IMR-90 (cell line): ENCODE measurements around the gene RTP5. TPM values are rescaled to one million over a fixed set of nuclear protein-coding genes. Genes with fewer than 3 reads are reported as not detected.

ENCODE experiments used
- ATAC-seq: fragments of 200-7000 bp; cut with Tn5 transposase; 2 replicates; pipeline ENCODE4 v1.9.1; 2020; ENCODE audit warnings: low read depth, mild to moderate bottlenecking, moderate library complexity
- BruUV-seq: library from RNA; stranded (reverse); fragments of 400-500 nt; replicated peaks from 2 replicates; lab custom pipeline; 2021; lab: Mats Ljungman, UMichigan
- CTCF ChIA-PET: fragments of 300-600 bp; formaldehyde crosslinking; extraction: SDS; loops from one replicate; lab custom pipeline; 2021; ENCODE audit warnings: antibody characterized with exemption; lab: Yijun Ruan, JAX
- POLR2A ChIA-PET: fragments of 300-600 bp; sonication (Branson Sonifier 250); formaldehyde crosslinking; loops from one replicate; lab custom pipeline; 2022; ENCODE audit warnings: antibody characterized with exemption; ENCODE audit not compliant: unreplicated experiment; lab: Charles Lee
- DNase-seq: peaks from one replicate; pipeline ENCODE4 v3.0.0; 2013
- H2AFZ ChIP-seq: replicated peaks from 2 replicates; pipeline ENCODE3; 2013; ENCODE audit warnings: low read length, mild to moderate bottlenecking; ENCODE audit not compliant: poor library complexity
- H2AK5ac ChIP-seq: 2 replicates; pipeline ENCODE4 v1.6.1; 2013; ENCODE audit warnings: low read depth, low read length, inconsistent platforms
- H2AK9ac ChIP-seq: replicated peaks from 2 replicates; pipeline ENCODE3; 2013; ENCODE audit warnings: mild to moderate bottlenecking, low read depth, low read length, moderate library complexity; ENCODE audit not compliant: poor library complexity
- H2BK120ac ChIP-seq: 2 replicates; pipeline ENCODE4 v1.6.1; 2013; ENCODE audit warnings: low read depth, low read length, inconsistent platforms
- H2BK15ac ChIP-seq: 3 replicates; pipeline ENCODE4 v1.6.1; 2013; ENCODE audit warnings: low read depth, low read length, inconsistent platforms
- H2BK20ac ChIP-seq: 2 replicates; pipeline ENCODE4 v1.6.1; 2013; ENCODE audit warnings: low read depth, mild to moderate bottlenecking, inconsistent platforms, low read length, moderate library complexity
- H2BK5ac ChIP-seq: 2 replicates; pipeline ENCODE4 v1.6.1; 2013; ENCODE audit warnings: mild to moderate bottlenecking, low read depth, low read length, inconsistent platforms; ENCODE audit not compliant: poor library complexity, severe bottlenecking
- H3K14ac ChIP-seq: replicated peaks from 2 replicates; pipeline ENCODE4 v1.6.1; 2013; ENCODE audit warnings: low read depth, low read length, inconsistent platforms
- H3K18ac ChIP-seq: 2 replicates; pipeline ENCODE4 v1.6.1; 2013; ENCODE audit warnings: low read depth, low read length, control low read depth
- H3K23ac ChIP-seq: 2 replicates; pipeline ENCODE4 v1.6.1; 2013; ENCODE audit warnings: low read depth, low read length, inconsistent platforms
- H3K27ac ChIP-seq: 2 replicates; pipeline ENCODE4 v1.5.1; 2013; ENCODE audit warnings: mild to moderate bottlenecking, control low read depth, low read length; ENCODE audit not compliant: insufficient read depth
- H3K27me3 ChIP-seq: 2 replicates; pipeline ENCODE4 v1.6.1; 2013; ENCODE audit warnings: low read length; ENCODE audit not compliant: control insufficient read depth, insufficient read depth
- H3K36me3 ChIP-seq: 2 replicates; pipeline ENCODE4 v1.6.1; 2013; ENCODE audit warnings: low read length, mixed read lengths; ENCODE audit not compliant: control insufficient read depth, insufficient read depth
- H3K4ac ChIP-seq: 2 replicates; pipeline ENCODE4 v1.6.1; 2013; ENCODE audit warnings: low read depth, low read length, inconsistent platforms
- H3K4me1 ChIP-seq: 2 replicates; pipeline ENCODE4 v1.6.1; 2013; ENCODE audit warnings: low read length, mixed read lengths; ENCODE audit not compliant: control insufficient read depth, insufficient read depth
- H3K4me2 ChIP-seq: 2 replicates; pipeline ENCODE4 v1.6.1; 2013; ENCODE audit warnings: low read depth, mild to moderate bottlenecking, control low read depth, low read length, moderate library complexity
- H3K4me3 ChIP-seq: 2 replicates; pipeline ENCODE4 v1.5.1; 2013; ENCODE audit warnings: low read depth, mild to moderate bottlenecking, control low read depth, low read length, moderate library complexity; ENCODE audit not compliant: insufficient read depth
- H3K56ac ChIP-seq: 2 replicates; pipeline ENCODE4 v1.6.1; 2013; ENCODE audit warnings: low read length, inconsistent platforms; ENCODE audit not compliant: insufficient read depth; ENCODE audit errors: extremely low read depth
- H3K79me1 ChIP-seq, 2 experiments: 2 replicates each; pipeline ENCODE4 v1.6.1; 2013; ENCODE audit warnings: low read length in 2 of 2, inconsistent platforms in 1 of 2, low read depth in 1 of 2
- H3K9ac ChIP-seq: 2 replicates; pipeline ENCODE4 v1.6.1; 2013; ENCODE audit warnings: low read depth, low read length, control low read depth
- H3K9me1 ChIP-seq: 2 replicates; pipeline ENCODE4 v1.6.1; 2013; ENCODE audit warnings: low read length, inconsistent platforms; ENCODE audit not compliant: insufficient read depth
- H3K9me3 ChIP-seq: 2 replicates; pipeline ENCODE4 v1.6.1; 2013; ENCODE audit warnings: low read length; ENCODE audit not compliant: control insufficient read depth, insufficient read depth
- H4K20me1 ChIP-seq: 2 replicates; pipeline ENCODE4 v1.6.1; 2013; ENCODE audit warnings: low read length, inconsistent platforms; ENCODE audit not compliant: insufficient read depth
- H4K5ac ChIP-seq: 2 replicates; pipeline ENCODE4 v1.6.1; 2013; ENCODE audit warnings: mild to moderate bottlenecking, low read depth, low read length, control low read depth
- H4K8ac ChIP-seq, 2 experiments: 2 replicates each; pipeline ENCODE4 v1.6.1; 2013; ENCODE audit warnings: low read depth in 2 of 2, low read length in 2 of 2, control low read depth in 1 of 2, inconsistent platforms in 1 of 2
- H4K91ac ChIP-seq: 2 replicates; pipeline ENCODE4 v1.6.1; 2013; ENCODE audit warnings: low read depth, low read length, inconsistent platforms; ENCODE audit not compliant: insufficient read depth
- MAZ ChIP-seq: IDR thresholded peaks from 2 replicates; pipeline ENCODE4 v1.6.1; 2012; ENCODE audit warnings: low read depth, mild to moderate bottlenecking, low read length, improper control_type of control experiment, moderate library complexity, borderline replicate concordance
- POLR2A ChIP-seq: IDR thresholded peaks from 2 replicates; pipeline ENCODE4 v1.6.1; 2012; ENCODE audit warnings: mild to moderate bottlenecking, low read depth, low read length
- WGBS, 2 experiments: methylation state at CpG; one replicate each; pipeline versions ENCODE4 v1.1.5 to v1.1.7; 2013; ENCODE audit warnings: missing lambda C conversion rate in 2 of 2; ENCODE audit not compliant: insufficient read length in 1 of 2; ENCODE audit errors: extremely low coverage in 2 of 2; 5-methylcytosine and 5-hydroxymethylcytosine counted together
- dilution Hi-C: fragments of 300-500 bp; cut with HindIII; formaldehyde crosslinking; loops from one replicate; pipeline ENCODE4 v1.14.3; 2018; ENCODE audit warnings: low sequenced_read_pairs; ENCODE audit not compliant: unreplicated experiment
- in situ Hi-C: fragments of 300-500 bp; cut with MboI; formaldehyde crosslinking; loops from 3 replicates; pipeline ENCODE4 v1.14.3; 2019; ENCODE audit warnings: low sequenced_read_pairs, inconsistent platforms, mixed read lengths
- intact Hi-C: fragments of 100-400 bp; cut with micrococcal nuclease; formaldehyde crosslinking; loops from 2 replicates; pipeline ENCODE4 v1.10.0; 2022
- polyA plus RNA-seq, 3 experiments: library from polyadenylated mRNA; depleted of rRNA; stranded (reverse); fragments of >200 nt; gene quantifications; 2 replicates each; pipeline ENCODE4 v1.2.3, GENCODE V29; 2012; ENCODE audit warnings: low replicate concordance in 1 of 3
- total RNA-seq: library from RNA; depleted of rRNA; stranded (reverse); fragments of >200 nt; gene quantifications from 2 replicates; pipeline ENCODE4 v1.2.3, GENCODE V29; 2012
- TF ChIP-seq, protein P1 (sequence below): conservative IDR thresholded peaks from 2 replicates; pipeline ENCODE4 v1.5.1; 2012; ENCODE audit warnings: mild to moderate bottlenecking, low read depth, low read length, improper control_type of control experiment

Gene RTP5
- total and polyA plus RNA-seq, 2 of the 4 experiments (the other 2 are of a cell fraction): not detected

DNA sequence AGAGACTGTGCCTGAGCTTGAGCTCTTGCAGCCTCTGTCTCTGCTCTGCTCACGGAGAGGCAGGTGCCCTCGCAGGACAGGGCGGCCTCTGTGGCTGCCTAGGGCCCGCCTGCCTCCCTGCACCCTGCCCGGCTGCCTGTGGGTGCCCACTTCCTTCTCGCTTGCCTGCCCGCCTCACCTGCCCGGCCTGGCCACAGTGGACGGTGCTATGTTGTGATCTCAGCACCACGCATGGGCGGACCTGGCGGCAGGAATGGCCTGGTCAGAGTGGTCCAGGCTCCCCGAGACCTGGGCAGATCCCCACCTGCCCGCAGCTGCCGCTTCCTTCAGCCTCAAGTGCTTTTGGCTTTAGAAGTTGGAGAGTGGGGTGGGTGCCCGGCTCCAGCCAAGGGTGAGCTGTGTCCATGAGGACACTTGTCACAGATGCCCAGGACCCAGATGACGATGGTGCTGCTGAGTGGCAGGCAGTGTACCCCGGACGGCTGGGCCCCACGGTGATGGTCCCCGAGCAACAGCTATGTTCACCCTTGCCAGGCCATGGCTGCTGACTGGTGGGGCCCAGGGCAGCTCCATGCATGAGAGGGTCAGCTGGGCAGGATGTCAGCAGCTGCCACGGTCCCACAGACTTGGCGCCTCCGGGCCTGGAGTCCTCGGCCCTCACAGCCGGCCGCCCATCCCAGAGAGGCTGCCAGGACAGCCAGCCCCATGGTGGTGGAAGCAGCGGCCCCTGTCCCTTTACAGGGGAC is 25.3 kb downstream of the RTP5 start:
- TF ChIP-seq POLR2A (no peak), MAZ (no peak)
- TF ChIP-seq, protein P1, sequence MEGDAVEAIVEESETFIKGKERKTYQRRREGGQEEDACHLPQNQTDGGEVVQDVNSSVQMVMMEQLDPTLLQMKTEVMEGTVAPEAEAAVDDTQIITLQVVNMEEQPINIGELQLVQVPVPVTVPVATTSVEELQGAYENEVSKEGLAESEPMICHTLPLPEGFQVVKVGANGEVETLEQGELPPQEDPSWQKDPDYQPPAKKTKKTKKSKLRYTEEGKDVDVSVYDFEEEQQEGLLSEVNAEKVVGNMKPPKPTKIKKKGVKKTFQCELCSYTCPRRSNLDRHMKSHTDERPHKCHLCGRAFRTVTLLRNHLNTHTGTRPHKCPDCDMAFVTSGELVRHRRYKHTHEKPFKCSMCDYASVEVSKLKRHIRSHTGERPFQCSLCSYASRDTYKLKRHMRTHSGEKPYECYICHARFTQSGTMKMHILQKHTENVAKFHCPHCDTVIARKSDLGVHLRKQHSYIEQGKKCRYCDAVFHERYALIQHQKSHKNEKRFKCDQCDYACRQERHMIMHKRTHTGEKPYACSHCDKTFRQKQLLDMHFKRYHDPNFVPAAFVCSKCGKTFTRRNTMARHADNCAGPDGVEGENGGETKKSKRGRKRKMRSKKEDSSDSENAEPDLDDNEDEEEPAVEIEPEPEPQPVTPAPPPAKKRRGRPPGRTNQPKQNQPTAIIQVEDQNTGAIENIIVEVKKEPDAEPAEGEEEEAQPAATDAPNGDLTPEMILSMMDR: no peak
- Histone ChIP-seq H2AK9ac (no peak overlapping the region), H2BK15ac (no peak overlapping the region), H4K5ac (no peak overlapping the region), H3K27ac (no peak overlapping the region), H3K79me1 (no peaks in the 10 kb centered on the region), H4K20me1 (no peaks in the 10 kb centered on the region), H3K4me1 (no peaks in the 10 kb centered on the region; the same call in 1 of the 2 replicates), H3K4ac (no peak overlapping the region), H2AFZ (no peak overlapping the region), H3K9me3 (no peaks in the 10 kb centered on the region), H2BK20ac (no peak overlapping the region), H3K14ac (no peak overlapping the region), H2BK5ac (no peak overlapping the region), H3K4me3 (no peak overlapping the region), H3K56ac (no peak overlapping the region), H3K4me2 (no peak overlapping the region), H2AK5ac (no peak overlapping the region), H4K8ac (no peak overlapping the region), H3K36me3 (no peaks in the 10 kb centered on the region), H3K23ac (no peak overlapping the region), H4K91ac (no peak overlapping the region), H2BK120ac (no peak overlapping the region), H3K27me3 (no peaks in the 10 kb centered on the region), H3K18ac (no peak overlapping the region), H3K9ac (no peak overlapping the region), H3K9me1 (no peaks in the 10 kb centered on the region)
- ATAC-seq: no peak
- intact Hi-C loops: no loop called here
- in situ Hi-C loops: no loop called here
- dilution Hi-C loops: no loop called here
- no TSS peak for BruUV-seq
- ChIA-PET POLR2A (no interaction called here), CTCF (no interaction called here)
- DNase-seq: no peak
- 87% methylated on average over 14 of the region's 28 CpGs; no CpG with 5 or more reads in 1 of the 2 experiments for WGBS, 2 experiments
